HG02973 (cell line): Measurements from ENCODE around the gene APCS.

Source experiments
- ATAC-seq: cut with Tn5 transposase; IDR thresholded peaks from one replicate; pipeline ENCODE4 v1.9.1; 2021; ENCODE audit warnings: moderate library complexity; ENCODE audit not compliant: unreplicated experiment

Gene APCS, protein sequence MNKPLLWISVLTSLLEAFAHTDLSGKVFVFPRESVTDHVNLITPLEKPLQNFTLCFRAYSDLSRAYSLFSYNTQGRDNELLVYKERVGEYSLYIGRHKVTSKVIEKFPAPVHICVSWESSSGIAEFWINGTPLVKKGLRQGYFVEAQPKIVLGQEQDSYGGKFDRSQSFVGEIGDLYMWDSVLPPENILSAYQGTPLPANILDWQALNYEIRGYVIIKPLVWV

DNA sequence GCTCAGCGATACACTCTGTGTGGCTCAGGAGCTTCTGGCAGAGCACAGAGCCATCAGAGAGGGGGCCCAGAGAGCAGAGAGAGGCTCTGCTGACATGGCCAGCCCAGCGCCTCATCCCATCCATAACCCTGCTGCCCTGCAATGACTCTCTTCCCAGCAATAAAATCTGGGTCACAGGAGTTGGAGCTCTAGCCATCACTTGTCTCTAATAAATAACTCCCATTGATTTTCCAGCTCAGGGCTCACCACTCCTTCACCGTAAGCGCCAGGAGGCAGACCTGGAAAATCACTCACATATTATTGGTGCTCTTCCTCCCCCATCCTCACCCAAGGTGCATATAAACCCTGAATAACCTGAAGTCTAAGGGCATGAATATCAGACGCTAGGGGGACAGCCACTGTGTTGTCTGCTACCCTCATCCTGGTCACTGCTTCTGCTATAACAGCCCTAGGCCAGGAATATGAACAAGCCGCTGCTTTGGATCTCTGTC is at the start of gene APCS:
TSS of gene APCS (plus strand) at position 366 of the 491 bp plus-strand sequence. CDS start at position 462, 96 bp downstream.
- no peak for ATAC-seq

DNA sequence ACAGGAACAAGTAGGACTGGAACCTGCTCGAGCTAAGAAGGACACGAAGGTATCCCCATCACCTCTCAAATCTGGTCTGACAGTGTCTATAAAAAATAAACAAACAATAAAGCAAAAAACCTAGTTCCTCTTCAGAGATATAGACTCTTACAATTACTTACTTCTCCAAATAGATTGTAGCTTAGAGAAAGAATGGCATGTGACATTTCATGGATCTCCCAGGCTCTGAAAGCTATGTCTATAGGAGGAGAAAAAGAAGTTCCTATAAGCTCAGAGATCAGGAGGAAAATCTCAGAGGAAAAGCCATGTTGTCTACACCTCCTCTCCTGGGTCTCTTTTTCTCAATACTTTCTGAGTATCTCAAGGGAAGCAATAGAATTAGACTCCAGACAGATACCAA is 39.5 kb upstream of the APCS start:
- ATAC-seq = no peak

DNA sequence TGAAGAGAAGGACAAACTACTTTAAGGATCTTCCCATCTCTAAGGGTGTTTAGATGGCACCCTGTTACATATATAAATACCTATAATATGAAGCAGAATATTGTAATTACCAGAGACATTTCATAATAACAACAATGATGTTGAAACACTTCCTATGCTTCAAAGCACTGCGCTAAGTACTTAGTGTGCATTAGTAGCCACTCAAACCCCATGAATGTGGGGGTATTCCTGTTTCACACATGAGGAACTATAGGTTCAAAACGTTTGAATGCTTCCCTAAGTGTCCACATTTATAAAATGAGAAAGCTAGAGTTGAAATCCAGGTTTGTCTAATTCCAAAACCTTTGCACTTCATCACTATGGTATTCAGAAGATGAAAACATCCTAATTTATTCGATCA is 33.4 kb upstream of the APCS start:
- ATAC-seq = no peak

DNA sequence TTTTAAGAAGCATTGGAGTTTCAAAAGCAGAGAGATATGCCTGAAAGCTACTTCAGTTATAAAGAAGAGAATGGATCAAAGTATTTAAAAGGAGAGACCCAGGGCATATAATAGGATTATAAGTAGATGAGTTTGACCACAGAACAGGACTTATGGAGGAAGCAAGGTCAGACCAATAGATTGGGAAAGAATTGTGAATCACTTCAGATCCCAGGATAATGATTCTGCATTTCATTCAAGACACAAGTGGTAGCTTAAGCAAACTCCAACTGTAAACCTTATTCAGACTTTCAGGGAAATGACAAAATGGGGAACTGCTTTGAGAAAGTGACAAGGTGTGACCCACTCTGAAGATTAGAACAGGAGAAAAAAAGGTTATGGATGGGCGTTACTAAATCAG is 32.9 kb upstream of the APCS start:
- ATAC-seq = no peak

DNA sequence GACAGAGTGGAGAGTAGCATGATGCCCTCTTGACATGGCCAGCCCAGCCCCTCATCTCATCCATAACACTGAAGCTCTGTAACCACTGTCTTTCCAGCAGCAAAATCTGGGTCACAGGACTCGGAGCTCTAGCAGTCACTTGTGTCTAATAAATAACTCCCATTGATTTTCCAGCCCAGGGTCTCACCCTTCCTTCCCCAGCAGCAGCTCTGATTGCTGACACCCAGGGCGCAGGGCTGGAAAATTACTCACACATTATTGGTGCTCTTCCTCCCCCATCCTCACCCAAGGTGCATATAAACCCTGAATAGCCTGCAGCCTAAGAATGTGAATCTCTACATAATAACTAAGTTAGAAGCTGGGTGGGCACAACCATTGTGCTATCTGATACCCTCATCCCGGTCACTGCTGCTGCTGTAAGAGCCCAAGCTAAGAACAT is 30.7 kb upstream of the APCS start:
- no peak for ATAC-seq

DNA sequence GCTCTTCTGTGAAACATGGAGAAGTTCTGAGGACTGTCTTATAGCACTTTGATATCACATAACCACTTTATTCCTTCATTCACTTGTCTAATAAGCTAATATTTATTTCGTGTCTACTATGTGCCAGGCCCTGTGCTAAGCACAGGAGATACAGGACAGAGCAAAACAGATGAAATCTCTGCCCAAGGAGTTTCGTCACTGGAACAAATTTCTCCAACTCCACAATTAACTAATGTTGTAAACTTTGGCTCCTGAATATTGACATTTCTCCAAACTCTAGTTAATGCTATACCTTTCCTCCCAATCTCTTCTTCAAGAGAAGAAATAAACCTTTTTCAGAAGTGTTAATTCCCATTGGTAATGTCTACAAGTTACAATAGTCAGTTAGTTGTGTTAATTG is 27.0 kb upstream of the APCS start:
- no peak for ATAC-seq

DNA sequence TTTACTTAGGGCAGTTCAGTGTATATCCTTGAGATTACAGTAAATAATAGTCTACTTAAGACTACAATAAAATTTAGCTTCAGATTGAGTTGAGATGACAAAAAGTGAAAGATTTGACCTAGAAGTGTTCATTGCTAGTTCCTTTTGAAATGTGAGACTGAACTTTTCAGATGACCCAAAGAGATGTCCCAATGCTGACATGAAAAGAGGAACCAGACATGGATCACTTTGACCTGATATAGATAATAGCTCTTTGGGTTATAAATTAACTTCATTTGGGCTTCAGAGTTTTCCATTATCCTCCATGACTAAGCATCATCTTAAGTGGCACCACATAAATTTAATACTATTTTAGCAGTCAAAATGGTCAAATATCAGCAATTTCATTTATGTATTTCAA is 26.1 kb upstream of the APCS start:
- ATAC-seq = no peak

DNA sequence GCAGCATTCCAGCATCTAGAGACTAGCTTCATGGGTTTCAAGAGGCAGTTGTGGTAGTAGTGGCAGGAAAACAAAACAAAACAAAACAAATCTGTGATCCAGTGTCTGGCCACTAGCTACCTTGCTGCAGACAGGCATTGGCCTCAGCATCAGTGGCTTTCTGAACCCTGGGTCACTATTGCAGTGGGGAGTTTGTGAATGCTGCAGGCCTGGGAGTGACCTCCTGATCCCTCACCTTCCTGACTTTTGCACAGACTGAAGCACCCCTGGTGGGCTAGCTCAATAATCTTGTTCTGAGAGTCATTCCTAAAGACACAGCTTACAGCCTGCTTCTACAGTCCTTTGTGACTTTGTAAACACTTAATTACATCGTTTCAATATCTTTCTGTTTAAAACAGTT is 24.9 kb upstream of the APCS start:
- no peak for ATAC-seq

DNA sequence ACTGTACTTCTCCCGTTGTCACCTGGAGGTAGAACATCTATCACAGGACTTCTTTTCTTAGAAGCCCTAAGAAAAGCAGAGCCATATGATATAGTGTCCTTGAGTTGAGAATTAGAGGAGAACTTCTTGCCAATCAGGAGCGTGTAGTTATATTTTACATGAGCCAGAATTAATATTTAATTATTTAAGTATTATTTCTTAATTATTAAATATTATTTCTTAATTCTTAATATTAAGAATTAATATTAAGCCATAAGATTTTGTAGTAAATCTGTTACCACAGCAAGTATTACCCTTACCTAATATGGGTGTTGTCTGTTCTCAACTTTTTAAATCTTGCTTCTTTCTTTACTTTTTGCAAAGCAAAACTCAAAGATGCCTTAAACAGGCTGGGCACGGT is 10.2 kb upstream of the APCS start:
- no peak for ATAC-seq

DNA sequence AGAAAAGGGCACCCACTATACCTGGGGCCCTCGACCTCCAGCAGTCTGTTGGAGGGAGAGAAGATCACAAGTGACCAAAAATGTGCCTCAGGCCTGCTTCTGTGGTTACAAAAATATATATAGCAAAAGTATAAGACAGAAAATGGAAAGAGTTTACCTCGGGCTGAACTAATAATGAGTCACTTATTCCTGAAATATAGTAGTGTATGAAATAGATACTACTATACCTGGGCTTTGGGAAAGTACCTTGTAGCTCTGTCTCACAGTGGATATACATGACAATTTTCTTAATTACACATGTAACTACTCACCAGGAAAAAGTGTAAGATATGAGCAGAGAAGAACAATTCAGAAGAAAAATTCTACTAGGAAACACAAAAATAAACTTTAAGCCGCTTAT is 7.3 kb upstream of the APCS start:
- peak; percentile 51 for ATAC-seq

DNA sequence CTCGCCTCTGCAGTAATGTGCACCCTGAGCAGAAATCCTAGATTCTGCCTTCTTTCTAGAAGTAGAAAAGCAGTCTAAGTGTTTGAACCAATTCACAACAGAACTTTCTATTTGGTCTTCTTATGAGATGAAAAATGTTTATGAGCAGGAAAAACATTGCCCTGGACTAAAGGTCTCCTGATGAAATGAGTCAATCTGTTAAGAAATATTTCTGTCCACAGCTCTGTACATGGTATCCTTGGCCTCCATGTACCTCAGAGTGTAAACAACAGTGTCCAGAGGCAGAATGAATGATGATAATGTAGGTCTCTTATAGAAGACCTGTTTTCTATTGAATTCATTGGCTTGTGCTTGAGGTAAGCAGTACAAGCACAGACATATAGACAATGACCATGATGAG is 6.2 kb upstream of the APCS start:
- no peak for ATAC-seq

DNA sequence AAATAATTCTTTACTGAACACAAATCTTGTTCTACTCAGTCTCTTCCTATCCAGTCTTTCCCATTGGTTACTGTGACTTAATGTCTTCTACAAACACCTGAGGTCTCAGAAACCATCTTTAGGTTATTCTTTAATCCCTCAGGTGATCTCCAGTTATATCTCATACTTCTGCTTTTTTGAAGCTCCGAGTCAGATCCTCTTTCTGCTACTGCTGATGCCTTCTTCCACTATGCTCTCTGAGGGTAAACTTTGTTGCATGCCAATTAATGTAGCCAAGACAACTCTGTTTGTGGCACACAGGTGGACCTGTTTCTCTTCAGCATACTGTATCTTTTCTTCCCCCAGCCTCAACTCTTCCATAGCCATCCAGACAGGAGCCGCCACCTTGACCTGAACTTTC is 3.1 kb upstream of the APCS start:
- no peak for ATAC-seq

DNA sequence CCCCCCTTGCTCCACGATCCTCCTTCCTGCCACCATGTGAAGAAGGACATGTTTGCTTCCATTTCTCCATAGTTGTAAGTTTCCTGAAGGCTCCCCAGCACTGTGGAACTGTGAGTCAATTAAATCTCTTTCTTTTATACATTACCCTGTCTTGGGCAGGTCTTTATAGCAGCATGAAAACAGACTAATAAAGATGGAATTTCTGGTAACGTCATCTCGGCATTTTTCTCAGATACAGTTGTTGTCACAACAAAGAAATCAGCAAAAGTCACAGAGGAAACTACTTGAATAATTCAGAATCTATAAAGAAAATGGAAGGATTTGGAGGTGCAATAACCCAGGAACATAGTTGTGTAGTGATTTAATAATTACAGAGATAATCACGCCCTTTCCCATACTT is 4.4 kb downstream of the APCS start:
- no peak for ATAC-seq

DNA sequence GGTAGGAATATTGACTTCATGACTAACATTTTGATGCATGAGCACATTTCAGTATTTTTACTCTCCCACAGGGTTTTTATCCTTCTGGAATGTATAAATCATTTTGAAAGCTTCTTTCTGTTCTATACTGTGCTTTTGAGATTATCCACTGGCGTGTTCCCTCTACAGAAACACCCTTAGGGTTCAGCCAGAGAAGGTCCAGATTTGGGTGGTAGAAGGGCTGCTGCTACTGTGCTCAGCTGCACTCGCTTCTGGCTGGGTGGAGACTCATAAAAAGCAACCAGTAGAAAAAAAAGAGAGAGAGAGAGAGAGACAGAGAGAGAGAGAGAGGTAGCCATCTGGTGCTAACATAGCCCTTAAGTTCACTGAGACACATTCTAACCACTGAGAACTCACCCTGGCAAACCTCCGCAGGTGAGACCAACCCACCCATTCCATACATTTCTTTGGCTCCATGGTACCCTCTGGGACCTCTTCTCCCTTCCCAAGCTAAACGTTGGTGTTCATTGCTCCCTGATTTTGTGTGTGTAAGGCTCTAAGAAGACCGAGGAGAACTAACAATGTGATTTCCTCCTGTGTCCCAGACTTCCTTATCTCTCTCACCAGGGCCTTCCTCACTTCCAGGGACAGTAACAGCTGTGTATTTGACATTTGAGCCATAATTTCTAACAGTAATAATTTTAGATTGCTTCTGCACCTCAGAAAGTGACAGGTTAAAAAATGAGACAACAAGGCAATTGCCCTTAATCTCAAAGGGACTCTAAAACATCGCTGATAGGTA is 7.2 kb downstream of the APCS start:
- no peak for ATAC-seq

DNA sequence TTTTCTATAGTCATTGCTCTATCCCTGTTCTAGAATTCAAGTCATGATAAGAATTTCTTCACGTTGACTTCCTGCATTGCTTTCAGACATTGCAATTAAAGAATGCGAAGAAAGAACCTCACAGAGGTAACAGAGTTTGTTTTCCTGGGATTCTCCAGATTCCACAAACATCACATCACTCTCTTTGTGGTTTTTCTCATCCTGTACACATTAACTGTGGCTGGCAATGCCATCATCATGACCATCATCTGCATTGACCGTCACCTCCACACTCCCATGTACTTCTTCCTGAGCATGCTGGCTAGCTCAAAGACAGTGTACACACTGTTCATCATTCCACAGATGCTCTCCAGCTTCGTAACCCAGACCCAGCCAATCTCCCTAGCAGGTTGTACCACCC is 10.6 kb downstream of the APCS start:
- ATAC-seq = no peak

DNA sequence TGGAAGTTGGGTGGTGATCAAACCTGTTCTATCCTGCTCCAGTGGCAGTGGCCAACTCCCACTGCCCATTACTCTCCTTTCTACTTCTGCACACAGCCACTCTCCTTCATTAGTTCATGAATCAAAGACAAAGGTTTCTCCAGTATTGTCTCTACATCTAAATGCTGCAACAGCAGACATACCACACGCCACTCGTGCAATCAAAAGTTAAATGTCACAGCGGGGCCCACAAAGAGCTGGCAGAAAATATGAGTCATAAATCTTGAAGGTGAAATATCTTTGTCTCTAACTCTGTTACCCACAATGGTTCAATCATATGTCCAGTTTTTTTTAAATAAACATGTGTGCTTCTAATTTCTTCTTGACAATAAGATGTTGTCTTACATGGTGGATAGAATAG is 13.3 kb downstream of the APCS start:
- no peak for ATAC-seq

DNA sequence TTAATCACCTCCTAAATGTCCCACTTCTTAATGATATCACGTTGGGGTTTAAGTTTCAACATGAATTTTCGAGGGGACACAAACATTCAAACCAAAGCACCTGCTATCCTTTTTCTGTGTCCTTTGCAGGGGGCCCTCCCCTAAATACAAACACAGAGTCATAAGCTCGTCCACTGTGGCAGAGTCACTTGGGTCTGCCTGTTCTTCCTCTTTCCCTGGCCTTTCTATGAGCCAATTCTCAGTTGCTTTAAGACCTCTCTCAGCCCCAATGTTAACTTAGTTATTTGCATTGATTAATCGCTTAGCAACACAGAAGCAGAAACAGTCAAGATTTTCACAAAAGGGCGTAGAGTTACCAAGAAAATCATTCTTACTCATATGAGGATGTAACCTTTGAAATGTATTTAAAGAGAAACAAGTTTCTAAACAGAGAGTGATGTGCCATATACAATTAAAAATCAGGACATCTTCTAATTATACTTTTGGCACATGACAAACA is 14.9 kb downstream of the APCS start:
- no peak for ATAC-seq

DNA sequence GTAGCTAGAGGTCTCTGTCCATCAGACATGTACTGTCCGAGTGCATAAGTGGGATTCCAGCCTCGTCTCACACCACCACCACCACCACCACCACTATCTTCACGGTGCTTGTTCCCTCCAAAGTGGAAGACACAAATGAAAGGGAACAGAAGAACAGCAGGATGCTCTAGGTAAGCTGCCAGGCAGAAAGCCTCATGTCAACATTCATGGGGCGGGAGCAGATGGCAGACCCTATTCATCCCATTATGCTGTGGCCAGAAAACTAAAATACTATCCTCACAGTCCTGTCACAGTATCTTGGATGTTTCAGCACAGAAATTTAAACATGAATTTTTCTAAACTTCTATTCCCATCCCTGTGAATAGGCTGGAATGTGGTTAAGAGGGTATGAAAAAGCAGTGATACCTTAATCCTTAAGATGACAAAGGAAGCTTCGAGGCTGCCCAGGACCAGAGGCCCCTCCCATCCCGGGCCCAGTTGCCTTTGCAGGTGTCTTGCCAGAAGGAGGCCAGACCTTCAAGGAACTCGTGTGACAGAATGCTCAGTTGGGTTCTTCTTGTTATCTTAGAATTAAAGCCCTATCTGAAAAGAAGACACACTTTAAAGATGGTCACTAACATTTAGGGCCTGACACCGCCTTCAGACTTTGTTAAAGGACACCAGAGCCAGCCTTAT is 24.7 kb downstream of the APCS start:
- ATAC-seq = no peak

DNA sequence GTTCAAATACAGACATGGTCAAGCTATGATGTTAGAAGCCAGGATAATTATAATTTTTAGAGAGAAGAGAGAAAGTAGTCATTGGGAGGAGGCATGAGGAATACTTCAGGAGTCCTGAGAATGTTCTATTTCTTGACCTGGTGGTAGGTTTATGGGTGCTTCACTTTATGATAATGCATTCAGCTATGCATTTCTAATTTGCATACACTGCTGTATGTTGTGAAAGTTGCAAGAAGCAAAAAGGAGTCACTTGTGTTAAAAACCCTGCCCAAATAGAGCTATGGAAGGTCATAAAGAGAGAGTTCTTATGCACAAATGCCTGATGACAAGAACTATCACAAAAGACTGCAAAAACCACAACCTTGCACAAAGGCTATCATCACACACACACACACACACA is 45.3 kb downstream of the APCS start:
- ATAC-seq = no peak
